ENCODE results near the gene HCN2. TPM values are rescaled to one million over a fixed set of nuclear protein-coding genes. Genes with fewer than 3 reads are reported as not detected.

Gene HCN2
- total and polyA plus RNA-seq, 10 of the 15 experiments (the other 5 are each of a cell fraction or from before 2014, with no cell fraction given) = 0.01 to 0.54 (median 0.08) TPM; not detected in 4

- TF ChIP-seq KAT2A (conservative IDR thresholded peaks at IDR 0.05; ENCODE audit: control insufficient read depth, low read depth, low read length) = no peak
- TF ChIP-seq SPI1 (IDR thresholded peaks at IDR 0.05; ENCODE audit: borderline replicate concordance, insufficient read depth, low read depth, low read length) = no peak
- 0 out of 4 replicates have a peak, but pooled peaks have one; percentile 19 to 63 for TF ChIP-seq SRF (IDR thresholded peaks at IDR 0.05; ENCODE audit: low read depth in 2 of 2, low read length in 2 of 2)
- TF ChIP-seq SMC3 (IDR thresholded peaks at IDR 0.05; ENCODE audit: borderline replicate concordance, low read length) = no peak
- TF ChIP-seq SMAD5 (IDR thresholded peaks at IDR 0.05; ENCODE audit: low read depth) = no peak
- TF ChIP-seq NFYA (IDR thresholded peaks at IDR 0.05; ENCODE audit: borderline replicate concordance, low read depth, low read length) = no peak
- peak; percentile 90 for TF ChIP-seq GABPA (IDR thresholded peaks at IDR 0.05; ENCODE audit: low read depth)
- no peak for TF ChIP-seq RAD21 (IDR thresholded peaks at IDR 0.05; ENCODE audit: insufficient read depth, low read depth, low read length)
- TF ChIP-seq BACH1 (IDR thresholded peaks at IDR 0.05; ENCODE audit: borderline replicate concordance) = no peak
- TF ChIP-seq, protein P1, sequence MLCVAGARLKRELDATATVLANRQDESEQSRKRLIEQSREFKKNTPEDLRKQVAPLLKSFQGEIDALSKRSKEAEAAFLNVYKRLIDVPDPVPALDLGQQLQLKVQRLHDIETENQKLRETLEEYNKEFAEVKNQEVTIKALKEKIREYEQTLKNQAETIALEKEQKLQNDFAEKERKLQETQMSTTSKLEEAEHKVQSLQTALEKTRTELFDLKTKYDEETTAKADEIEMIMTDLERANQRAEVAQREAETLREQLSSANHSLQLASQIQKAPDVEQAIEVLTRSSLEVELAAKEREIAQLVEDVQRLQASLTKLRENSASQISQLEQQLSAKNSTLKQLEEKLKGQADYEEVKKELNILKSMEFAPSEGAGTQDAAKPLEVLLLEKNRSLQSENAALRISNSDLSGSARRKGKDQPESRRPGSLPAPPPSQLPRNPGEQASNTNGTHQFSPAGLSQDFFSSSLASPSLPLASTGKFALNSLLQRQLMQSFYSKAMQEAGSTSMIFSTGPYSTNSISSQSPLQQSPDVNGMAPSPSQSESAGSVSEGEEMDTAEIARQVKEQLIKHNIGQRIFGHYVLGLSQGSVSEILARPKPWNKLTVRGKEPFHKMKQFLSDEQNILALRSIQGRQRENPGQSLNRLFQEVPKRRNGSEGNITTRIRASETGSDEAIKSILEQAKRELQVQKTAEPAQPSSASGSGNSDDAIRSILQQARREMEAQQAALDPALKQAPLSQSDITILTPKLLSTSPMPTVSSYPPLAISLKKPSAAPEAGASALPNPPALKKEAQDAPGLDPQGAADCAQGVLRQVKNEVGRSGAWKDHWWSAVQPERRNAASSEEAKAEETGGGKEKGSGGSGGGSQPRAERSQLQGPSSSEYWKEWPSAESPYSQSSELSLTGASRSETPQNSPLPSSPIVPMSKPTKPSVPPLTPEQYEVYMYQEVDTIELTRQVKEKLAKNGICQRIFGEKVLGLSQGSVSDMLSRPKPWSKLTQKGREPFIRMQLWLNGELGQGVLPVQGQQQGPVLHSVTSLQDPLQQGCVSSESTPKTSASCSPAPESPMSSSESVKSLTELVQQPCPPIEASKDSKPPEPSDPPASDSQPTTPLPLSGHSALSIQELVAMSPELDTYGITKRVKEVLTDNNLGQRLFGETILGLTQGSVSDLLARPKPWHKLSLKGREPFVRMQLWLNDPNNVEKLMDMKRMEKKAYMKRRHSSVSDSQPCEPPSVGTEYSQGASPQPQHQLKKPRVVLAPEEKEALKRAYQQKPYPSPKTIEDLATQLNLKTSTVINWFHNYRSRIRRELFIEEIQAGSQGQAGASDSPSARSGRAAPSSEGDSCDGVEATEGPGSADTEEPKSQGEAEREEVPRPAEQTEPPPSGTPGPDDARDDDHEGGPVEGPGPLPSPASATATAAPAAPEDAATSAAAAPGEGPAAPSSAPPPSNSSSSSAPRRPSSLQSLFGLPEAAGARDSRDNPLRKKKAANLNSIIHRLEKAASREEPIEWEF (IDR thresholded peaks at IDR 0.05; ENCODE audit: insufficient replicate concordance, low read depth, low read length) = no peak
- peak; percentile 92 for TF ChIP-seq ZBTB40 (IDR thresholded peaks at IDR 0.05; ENCODE audit: borderline replicate concordance)
- TF ChIP-seq HDAC6 (IDR thresholded peaks at IDR 0.05; ENCODE audit: unreplicated experiment) = no peak
- peak; percentile 32 for TF ChIP-seq LARP7 (IDR thresholded peaks at IDR 0.05)
- TF ChIP-seq HCFC1 (IDR thresholded peaks at IDR 0.05; ENCODE audit: low read length) = peak; percentile 86
- no peak for TF ChIP-seq E2F8 (IDR thresholded peaks at IDR 0.05; ENCODE audit: low read depth, partially characterized antibody)
- TF ChIP-seq GATAD2B (conservative IDR thresholded peaks at IDR 0.05; ENCODE audit: low read depth) = 0 out of 2 replicates have a peak, but pooled peaks have one; percentile 61
Measured at GRCh38 chr19:633068-633785, 43.5 kb downstream of the HCN2 start, which contains the start of gene POLRMT (continued).
